ENCODE results near the gene TSPOAP1. TPM values are rescaled to one million over a fixed set of nuclear protein-coding genes. Genes with fewer than 3 reads are reported as not detected.
A peak's percentile ranks its signal among the peaks of the same experiment; 100 is the strongest.

The TSPOAP1 gene
- total and polyA plus RNA-seq, 2 of the 4 experiments (the other 2 are of a cell fraction), result 0.90 to 1.6 TPM

DNA sequence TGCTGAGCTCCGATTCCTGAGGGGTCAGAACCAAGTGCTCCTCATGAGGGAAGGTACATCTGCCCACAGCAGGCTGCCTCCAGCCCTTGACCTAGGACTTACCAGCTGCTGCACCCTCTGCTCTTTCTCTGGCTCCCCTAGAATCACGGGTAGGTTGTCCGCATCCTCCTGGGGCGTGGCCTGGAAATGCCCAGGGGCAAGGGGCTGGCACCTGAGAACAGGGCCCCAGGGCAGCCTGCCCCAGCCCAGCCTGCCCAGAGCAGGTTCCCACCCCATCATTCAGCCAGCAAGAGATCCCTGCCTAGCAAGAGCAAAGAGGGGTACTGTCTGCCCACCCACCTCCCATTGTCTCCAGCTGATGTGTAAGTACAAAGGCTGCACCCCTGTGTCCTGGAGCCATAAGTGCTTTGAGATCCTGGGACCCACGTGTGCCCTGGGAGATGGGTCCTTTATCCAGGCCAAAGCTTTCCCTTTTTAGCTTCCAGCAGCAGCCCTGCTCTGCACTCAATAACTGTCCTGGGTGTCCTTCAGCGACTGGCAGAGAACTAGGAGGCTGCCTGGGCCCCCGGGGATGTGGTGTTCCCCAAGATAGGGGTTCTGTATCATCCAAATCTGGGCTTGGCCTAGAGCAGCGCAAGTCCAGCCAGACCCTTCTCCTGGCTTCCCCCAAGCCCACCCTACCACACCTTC, 5.1 kb downstream of the TSPOAP1 start:
- H3K18ac ChIP-seq (ENCODE audit: low read depth, low read length), result no peak overlapping the region; the same call in 1 of the 2 replicates
- 0 out of 2 replicates have a peak overlapping the region, but pooled peaks have one; percentile 32 for H2BK120ac ChIP-seq (ENCODE audit: low read depth, low read length)
- H2AK9ac ChIP-seq (replicated peaks; ENCODE audit: low read depth, low read length, poor library complexity), result no peak overlapping the region
- dilution Hi-C loops (cut with HindIII; ENCODE audit: low sequenced_read_pairs, unreplicated experiment) (no loop called here), in situ Hi-C loops (cut with MboI; ENCODE audit: low sequenced_read_pairs) (no loop called here), intact Hi-C loops (cut with micrococcal nuclease) (loop anchor here (2.0 kb wide), 1 partner anchor 29 kb away; the partner anchor contains the start of gene SUPT4H1)
- H2BK15ac ChIP-seq (ENCODE audit: low read depth, low read length), result no peak overlapping the region
- 0 out of 2 replicates have a peak overlapping the region, but pooled peaks have one; percentile 62 for H4K91ac ChIP-seq (ENCODE audit: insufficient read depth, low read depth, low read length)
- peak overlapping the region; percentile 91 for H2AFZ ChIP-seq (replicated peaks; ENCODE audit: low read length, poor library complexity)
- H3K4me3 ChIP-seq (ENCODE audit: insufficient read depth, low read depth, low read length), result no peak overlapping the region; the same call in 1 of the 2 replicates
- H3K4me1 ChIP-seq (ENCODE audit: control insufficient read depth, insufficient read depth, low read length), result peaks cover 8% of the 10 kb centered on the region
- H3K79me1 ChIP-seq (ENCODE audit: low read depth in 1 of 2, low read length in 2 of 2), result no peaks in the 10 kb centered on the region
- peaks cover 3% of the 10 kb centered on the region; the same call in 1 of the 2 replicates for H3K36me3 ChIP-seq (ENCODE audit: control insufficient read depth, insufficient read depth, low read length)
- ChIA-PET CTCF (interaction anchor here (0.5 kb wide), 1 partner anchor 126 kb away, joined by 3 read pairs; no protein-coding TSS in a partner anchor), POLR2A (ENCODE audit: unreplicated experiment) (no interaction called here)
- H3K56ac ChIP-seq (ENCODE audit: extremely low read depth, insufficient read depth, low read length), result no peak overlapping the region
- ATAC-seq (ENCODE audit: low read depth), result no peak; the same call in 1 of the 2 replicates
- peak overlapping the region; percentile 77 for H4K5ac ChIP-seq (ENCODE audit: low read depth, low read length)
- peak overlapping the region; percentile 66 to 86; a peak in 3 of 4 replicates for H4K8ac ChIP-seq (ENCODE audit: low read depth in 2 of 2, low read length in 2 of 2)
- H3K27ac ChIP-seq (ENCODE audit: insufficient read depth, low read length), result no peak overlapping the region
- TF ChIP-seq CEBPB (IDR thresholded peaks at IDR 0.05; ENCODE audit: low read depth, low read length) (no peak), MAZ (IDR thresholded peaks at IDR 0.05; ENCODE audit: borderline replicate concordance, low read depth, low read length) (no peak), POLR2A (IDR thresholded peaks at IDR 0.05; ENCODE audit: low read depth, low read length) (no peak), CHD1 (IDR thresholded peaks at IDR 0.05; ENCODE audit: low read depth, low read length) (no peak), RCOR1 (IDR thresholded peaks at IDR 0.05; ENCODE audit: insufficient replicate concordance, low read length) (no peak), SMC3 (IDR thresholded peaks at IDR 0.05; ENCODE audit: low read depth, low read length) (no peak), MAFK (IDR thresholded peaks at IDR 0.05; ENCODE audit: low read depth, low read length) (no peak), MXI1 (IDR thresholded peaks at IDR 0.05; ENCODE audit: borderline replicate concordance, low read depth, low read length) (no peak), FOS (IDR thresholded peaks at IDR 0.05; ENCODE audit: low read depth, low read length) (no peak), RAD21 (IDR thresholded peaks at IDR 0.05; ENCODE audit: low read length) (no peak), NFE2L2 (IDR thresholded peaks at IDR 0.05; ENCODE audit: low read depth, low read length) (no peak)
- TF ChIP-seq, protein P1, sequence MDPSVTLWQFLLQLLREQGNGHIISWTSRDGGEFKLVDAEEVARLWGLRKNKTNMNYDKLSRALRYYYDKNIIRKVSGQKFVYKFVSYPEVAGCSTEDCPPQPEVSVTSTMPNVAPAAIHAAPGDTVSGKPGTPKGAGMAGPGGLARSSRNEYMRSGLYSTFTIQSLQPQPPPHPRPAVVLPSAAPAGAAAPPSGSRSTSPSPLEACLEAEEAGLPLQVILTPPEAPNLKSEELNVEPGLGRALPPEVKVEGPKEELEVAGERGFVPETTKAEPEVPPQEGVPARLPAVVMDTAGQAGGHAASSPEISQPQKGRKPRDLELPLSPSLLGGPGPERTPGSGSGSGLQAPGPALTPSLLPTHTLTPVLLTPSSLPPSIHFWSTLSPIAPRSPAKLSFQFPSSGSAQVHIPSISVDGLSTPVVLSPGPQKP (IDR thresholded peaks at IDR 0.05; ENCODE audit: borderline replicate concordance, low read depth, low read length), result no peak
- TF ChIP-seq, protein P2, sequence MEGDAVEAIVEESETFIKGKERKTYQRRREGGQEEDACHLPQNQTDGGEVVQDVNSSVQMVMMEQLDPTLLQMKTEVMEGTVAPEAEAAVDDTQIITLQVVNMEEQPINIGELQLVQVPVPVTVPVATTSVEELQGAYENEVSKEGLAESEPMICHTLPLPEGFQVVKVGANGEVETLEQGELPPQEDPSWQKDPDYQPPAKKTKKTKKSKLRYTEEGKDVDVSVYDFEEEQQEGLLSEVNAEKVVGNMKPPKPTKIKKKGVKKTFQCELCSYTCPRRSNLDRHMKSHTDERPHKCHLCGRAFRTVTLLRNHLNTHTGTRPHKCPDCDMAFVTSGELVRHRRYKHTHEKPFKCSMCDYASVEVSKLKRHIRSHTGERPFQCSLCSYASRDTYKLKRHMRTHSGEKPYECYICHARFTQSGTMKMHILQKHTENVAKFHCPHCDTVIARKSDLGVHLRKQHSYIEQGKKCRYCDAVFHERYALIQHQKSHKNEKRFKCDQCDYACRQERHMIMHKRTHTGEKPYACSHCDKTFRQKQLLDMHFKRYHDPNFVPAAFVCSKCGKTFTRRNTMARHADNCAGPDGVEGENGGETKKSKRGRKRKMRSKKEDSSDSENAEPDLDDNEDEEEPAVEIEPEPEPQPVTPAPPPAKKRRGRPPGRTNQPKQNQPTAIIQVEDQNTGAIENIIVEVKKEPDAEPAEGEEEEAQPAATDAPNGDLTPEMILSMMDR (conservative IDR thresholded peaks at IDR 0.05; ENCODE audit: low read depth, low read length), result no peak
- TF ChIP-seq, protein P3, sequence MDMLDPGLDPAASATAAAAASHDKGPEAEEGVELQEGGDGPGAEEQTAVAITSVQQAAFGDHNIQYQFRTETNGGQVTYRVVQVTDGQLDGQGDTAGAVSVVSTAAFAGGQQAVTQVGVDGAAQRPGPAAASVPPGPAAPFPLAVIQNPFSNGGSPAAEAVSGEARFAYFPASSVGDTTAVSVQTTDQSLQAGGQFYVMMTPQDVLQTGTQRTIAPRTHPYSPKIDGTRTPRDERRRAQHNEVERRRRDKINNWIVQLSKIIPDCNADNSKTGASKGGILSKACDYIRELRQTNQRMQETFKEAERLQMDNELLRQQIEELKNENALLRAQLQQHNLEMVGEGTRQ (IDR thresholded peaks at IDR 0.05; ENCODE audit: low read depth, low read length), result no peak
- no peak overlapping the region for H3K14ac ChIP-seq (replicated peaks; ENCODE audit: low read depth, low read length)
- peak overlapping the region; percentile 62 for H3K9ac ChIP-seq (ENCODE audit: low read depth, low read length)
- no peak for DNase-seq
- no peaks in the 10 kb centered on the region for H4K20me1 ChIP-seq (ENCODE audit: insufficient read depth, low read length)
- peak overlapping the region; percentile 50 for H2AK5ac ChIP-seq (ENCODE audit: low read depth, low read length)
- peak overlapping the region; percentile 49; the same call in 1 of the 2 replicates for H3K23ac ChIP-seq (ENCODE audit: low read depth, low read length)
- WGBS, 2 experiments (ENCODE audit: extremely low coverage in 2 of 2, insufficient read length in 1 of 2), result 40% methylated on average over 1 of the region's 8 CpGs; no CpG with 5 or more reads in 1 of the 2 experiments
- peak overlapping the region; percentile 79 for H3K4ac ChIP-seq (ENCODE audit: low read depth, low read length)
- peak overlapping the region; percentile 66; the same call in 1 of the 2 replicates for H3K4me2 ChIP-seq (ENCODE audit: low read depth, low read length)
- H2BK5ac ChIP-seq (ENCODE audit: low read depth, low read length, poor library complexity, severe bottlenecking), result no peak overlapping the region
- no peaks in the 10 kb centered on the region for H3K9me3 ChIP-seq (ENCODE audit: control insufficient read depth, insufficient read depth, low read length)
- peaks cover 5% of the 10 kb centered on the region; the same call in 1 of the 2 replicates for H3K27me3 ChIP-seq (ENCODE audit: control insufficient read depth, insufficient read depth, low read length)
- no TSS peak for BruUV-seq (replicated peaks)
- no peaks in the 10 kb centered on the region for H3K9me1 ChIP-seq (ENCODE audit: insufficient read depth, low read length)
- H2BK20ac ChIP-seq (ENCODE audit: low read depth, low read length), result no peak overlapping the region

Measured in IMR-90 (cell line).